Measurements from ENCODE around the gene SUCO.

- TF ChIP-seq CTCF (IDR thresholded peaks at IDR 0.05) (no peak), POLR2A (IDR thresholded peaks at IDR 0.05) (no peak)
These were observed 48.7 kb upstream of the SUCO start for GRCh38 chr1:172484252-172484651.
